ENCODE measurements around the gene PAX8. TPM values are rescaled to one million over a fixed set of nuclear protein-coding genes. Genes with fewer than 3 reads are reported as not detected.

Gene PAX8
- total RNA-seq, 1 experiment from 2014 or later: 89.7 TPM

GRCh38 chr2:113167962-113168340 is 110.8 kb downstream of the PAX8 start:
- in situ Hi-C loops (cut with HindIII; ENCODE audit: low pct_unique_long_range_greater_than_20kb, low sequenced_read_pairs): no loop called here

GRCh38 chr2:113167115-113167932 is 111.4 kb downstream of the PAX8 start:
- no peak for DNase-seq (ENCODE audit: low read depth)
- in situ Hi-C loops (cut with HindIII; ENCODE audit: low pct_unique_long_range_greater_than_20kb, low sequenced_read_pairs): no loop called here

More at GRCh38 chr2:113167962-113168340, 110.8 kb downstream of the PAX8 start:
- no peak for DNase-seq (ENCODE audit: low read depth)

- no peak for DNase-seq (ENCODE audit: low read depth)
- in situ Hi-C loops (cut with HindIII; ENCODE audit: low pct_unique_long_range_greater_than_20kb, low sequenced_read_pairs): no loop called here
These were observed 112.5 kb downstream of the PAX8 start for GRCh38 chr2:113166187-113166645.

Other genes with a start within 250 kb of the PAX8 start
- gene IL36B, start 226.1 kb downstream of the PAX8 start, total RNA-seq (2014; rRNA removed; shearing (Covaris generic); ENCODE audit: low replicate concordance): not detected in 2 replicates
- not detected in 2 replicates for gene IL36RN, start 219.7 kb downstream of the PAX8 start, total RNA-seq (2014; rRNA removed; shearing (Covaris generic); ENCODE audit: low replicate concordance)
- not detected in 2 replicates for gene IL1F10, start 211.0 kb downstream of the PAX8 start, total RNA-seq (2014; rRNA removed; shearing (Covaris generic); ENCODE audit: low replicate concordance)
- 0.78 and 2.6 TPM in 2 replicates for gene IL1RN, start 151.3 kb downstream of the PAX8 start, total RNA-seq (2014; rRNA removed; shearing (Covaris generic); ENCODE audit: low replicate concordance)
- 27.0 and 53.8 TPM in 2 replicates for gene PSD4, start 105.0 kb downstream of the PAX8 start, total RNA-seq (2014; rRNA removed; shearing (Covaris generic); ENCODE audit: low replicate concordance)
- gene ZNG1B, start 158.8 kb upstream of the PAX8 start, total RNA-seq (2014; rRNA removed; shearing (Covaris generic); ENCODE audit: low replicate concordance): 16.4 and 29.1 TPM in 2 replicates
- gene FOXD4L1, start 219.7 kb upstream of the PAX8 start, total RNA-seq (2014; rRNA removed; shearing (Covaris generic); ENCODE audit: low replicate concordance): not detected in 2 replicates